ENCODE results near the gene PRKCA.
"Not testable (repeated sequence)": the region's sequence is repeated elsewhere in the genome, so short reads cannot be mapped to it uniquely, and the experiment has no call there.

The PRKCA gene

GRCh38 chr17:66468241-66469087 is 166.1 kb downstream of the PRKCA start:
- no peak for ATAC-seq
- DNase-seq: no peak
- no peaks in the 10 kb centered on the region for H3K9me3 Mint-ChIP-seq
- H3K27me3 Mint-ChIP-seq: no peaks in the 10 kb centered on the region
- H3K4me1 Mint-ChIP-seq: peaks cover 91% of the 10 kb centered on the region
- H3K4me3 Mint-ChIP-seq: peak overlapping the region; percentile 45 to 48
- H3K27ac Mint-ChIP-seq: peak overlapping the region in 1 of 2 donors; percentile 73

- no peak for ATAC-seq
- peak overlapping the region; percentile 45 to 48 for H3K4me3 Mint-ChIP-seq
- no peak for DNase-seq
- no peaks in the 10 kb centered on the region for H3K27me3 Mint-ChIP-seq
- H3K27ac Mint-ChIP-seq: no peak overlapping the region
- H3K9me3 Mint-ChIP-seq: no peaks in the 10 kb centered on the region
- H3K4me1 Mint-ChIP-seq: peaks cover 91% of the 10 kb centered on the region
These were observed 166.7 kb downstream of the PRKCA start for GRCh38 chr17:66469088-66469442.

- Mint-ChIP-seq H3K4me1 (peaks cover 92% of the 10 kb centered on the region), H3K27ac (no peak overlapping the region), H3K27me3 (no peaks in the 10 kb centered on the region), H3K4me3 (no peak overlapping the region), H3K9me3 (no peaks in the 10 kb centered on the region)
- DNase-seq: no peak
- ATAC-seq: no peak
These were observed 167.0 kb downstream of the PRKCA start for GRCh38 chr17:66469461-66469860.

GRCh38 chr17:66469890-66470289 is 167.5 kb downstream of the PRKCA start:
- H3K27ac Mint-ChIP-seq: no peak overlapping the region
- no peak for DNase-seq
- no peak overlapping the region for H3K4me3 Mint-ChIP-seq
- no peak for ATAC-seq
- H3K27me3 Mint-ChIP-seq: no peaks in the 10 kb centered on the region
- H3K9me3 Mint-ChIP-seq: no peaks in the 10 kb centered on the region
- H3K4me1 Mint-ChIP-seq: peaks cover 97% of the 10 kb centered on the region

GRCh38 chr17:66472123-66472522 is 169.7 kb downstream of the PRKCA start:
- H3K9me3 Mint-ChIP-seq: no peaks in the 10 kb centered on the region
- H3K4me1 Mint-ChIP-seq: peaks cover 99% of the 10 kb centered on the region
- no peak for ATAC-seq
- H3K27ac Mint-ChIP-seq: peak overlapping the region in 1 of 2 donors; percentile 12
- H3K27me3 Mint-ChIP-seq: no peaks in the 10 kb centered on the region
- no peak overlapping the region for H3K4me3 Mint-ChIP-seq
- DNase-seq: no peak

GRCh38 chr17:66474258-66474657 is 171.8 kb downstream of the PRKCA start:
- no peak for DNase-seq
- H3K27ac Mint-ChIP-seq: no peak overlapping the region
- H3K27me3 Mint-ChIP-seq: no peaks in the 10 kb centered on the region
- H3K4me3 Mint-ChIP-seq: no peak overlapping the region
- peaks cover 77% of the 10 kb centered on the region for H3K4me1 Mint-ChIP-seq
- no peak for ATAC-seq
- H3K9me3 Mint-ChIP-seq: peaks cover 0 to 5% of the 10 kb centered on the region in 2 donors

GRCh38 chr17:66474806-66475497 is 172.5 kb downstream of the PRKCA start:
- no peaks in the 10 kb centered on the region for H3K27me3 Mint-ChIP-seq
- DNase-seq: no peak
- peaks cover 0 to 5% of the 10 kb centered on the region in 2 donors for H3K9me3 Mint-ChIP-seq
- H3K4me3 Mint-ChIP-seq: no peak overlapping the region
- H3K27ac Mint-ChIP-seq: no peak overlapping the region
- ATAC-seq: no peak
- H3K4me1 Mint-ChIP-seq: peaks cover 77% of the 10 kb centered on the region

GRCh38 chr17:66476014-66476413 is 173.6 kb downstream of the PRKCA start:
- H3K4me1 Mint-ChIP-seq: peaks cover 77% of the 10 kb centered on the region
- peaks cover 0 to 5% of the 10 kb centered on the region in 2 donors for H3K9me3 Mint-ChIP-seq
- H3K27me3 Mint-ChIP-seq: no peaks in the 10 kb centered on the region
- no peak overlapping the region for H3K27ac Mint-ChIP-seq
- no peak overlapping the region for H3K4me3 Mint-ChIP-seq
- DNase-seq (no peak), ATAC-seq (no peak)

- no peak overlapping the region for H3K4me3 Mint-ChIP-seq
- no peak overlapping the region for H3K27ac Mint-ChIP-seq
- H3K27me3 Mint-ChIP-seq: no peaks in the 10 kb centered on the region
- H3K4me1 Mint-ChIP-seq: peaks cover 67% of the 10 kb centered on the region
- ATAC-seq: no peak
- peaks cover 0 to 5% of the 10 kb centered on the region in 2 donors for H3K9me3 Mint-ChIP-seq
- no peak for DNase-seq
These were observed 175.3 kb downstream of the PRKCA start for GRCh38 chr17:66477615-66478283.

- H3K4me1 Mint-ChIP-seq: peaks cover 63% of the 10 kb centered on the region
- not testable (repeated sequence) for H3K27me3 Mint-ChIP-seq, H3K9me3 Mint-ChIP-seq, H3K4me3 Mint-ChIP-seq, H3K27ac Mint-ChIP-seq, DNase-seq, ATAC-seq
These were observed 176.9 kb downstream of the PRKCA start for GRCh38 chr17:66479230-66479889.

GRCh38 chr17:66480243-66480642 is 177.8 kb downstream of the PRKCA start:
- Mint-ChIP-seq H3K9me3 (peaks cover 0 to 5% of the 10 kb centered on the region in 2 donors), H3K27ac (no peak overlapping the region)

GRCh38 chr17:66480802-66481201 is 178.4 kb downstream of the PRKCA start:
- Mint-ChIP-seq H3K4me1 (peaks cover 58% of the 10 kb centered on the region), H3K27me3 (no peaks in the 10 kb centered on the region), H3K9me3 (peaks cover 0 to 5% of the 10 kb centered on the region in 2 donors), H3K4me3 (no peak overlapping the region), H3K27ac (no peak overlapping the region)
- no peak for DNase-seq
- no peak for ATAC-seq

More at GRCh38 chr17:66480243-66480642, 177.8 kb downstream of the PRKCA start:
- Mint-ChIP-seq H3K27me3 (no peaks in the 10 kb centered on the region), H3K4me1 (peaks cover 58% of the 10 kb centered on the region), H3K4me3 (no peak overlapping the region)
- ATAC-seq: no peak
- DNase-seq: no peak

GRCh38 chr17:66481271-66481670 is 178.9 kb downstream of the PRKCA start:
- no peak overlapping the region for H3K27ac Mint-ChIP-seq
- ATAC-seq: no peak
- no peak overlapping the region for H3K4me3 Mint-ChIP-seq
- peaks cover 55% of the 10 kb centered on the region for H3K4me1 Mint-ChIP-seq
- peaks cover 0 to 5% of the 10 kb centered on the region in 2 donors for H3K9me3 Mint-ChIP-seq
- no peak for DNase-seq
- H3K27me3 Mint-ChIP-seq: no peaks in the 10 kb centered on the region

- Mint-ChIP-seq H3K4me3 (no peak overlapping the region), H3K27ac (peak overlapping the region in 1 of 2 donors; percentile 59), H3K9me3 (no peaks in the 10 kb centered on the region), H3K4me1 (peaks cover 71% of the 10 kb centered on the region), H3K27me3 (no peaks in the 10 kb centered on the region)
- no peak for ATAC-seq
- DNase-seq: no peak
These were observed 181.5 kb downstream of the PRKCA start for GRCh38 chr17:66483906-66484305.

- H3K9me3 Mint-ChIP-seq: no peaks in the 10 kb centered on the region
- ATAC-seq (no peak), DNase-seq (no peak)
- H3K27ac Mint-ChIP-seq: no peak overlapping the region
- no peaks in the 10 kb centered on the region for H3K27me3 Mint-ChIP-seq
- peaks cover 73% of the 10 kb centered on the region for H3K4me1 Mint-ChIP-seq
- H3K4me3 Mint-ChIP-seq: no peak overlapping the region
These were observed 183.0 kb downstream of the PRKCA start for GRCh38 chr17:66485309-66485947.

Measured in stimulated activated naive CD8-positive, alpha-beta T cell treated with anti-CD3 and anti-CD28 coated beads, Interleukin-15, amount 100 ng/mL, for 72 hours (primary cell).